ENCODE results near the gene KDM1B. TPM values are rescaled to one million over a fixed set of nuclear protein-coding genes. Genes with fewer than 3 reads are reported as not detected.

KDM1B gene
- total and polyA plus RNA-seq, 2 experiments from 2014 or later: 3.8 to 9.0 TPM

DNA sequence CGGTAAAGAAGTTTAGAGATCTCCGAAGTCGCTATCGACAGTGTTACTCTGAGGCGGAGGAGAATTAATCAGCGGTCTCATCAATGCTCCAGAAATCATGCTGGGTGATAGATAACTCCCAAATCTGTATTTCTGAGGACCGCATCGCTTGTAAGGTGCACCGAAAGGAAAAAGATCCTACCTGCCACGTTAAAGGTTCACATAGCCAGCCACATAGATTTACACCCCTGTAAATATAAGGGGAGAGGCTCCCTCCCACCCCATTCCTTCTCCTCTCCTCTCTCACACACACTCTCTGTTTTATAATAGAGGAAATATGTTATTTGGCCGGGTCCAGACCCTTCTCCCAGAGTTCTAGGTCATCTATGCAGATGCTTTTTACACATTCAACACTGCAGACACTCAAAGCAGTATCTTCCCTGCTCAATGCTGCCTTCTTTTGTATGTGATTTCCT is 109.7 kb downstream of the KDM1B start:
- Histone ChIP-seq H4K20me1 (replicated peaks; ENCODE audit: insufficient read depth) (peaks cover 23% of the 10 kb centered on the region), H3K4me3 (peak overlapping the region; percentile 97), H3K4me1 (ENCODE audit: insufficient read depth) (peaks cover 31% of the 10 kb centered on the region), H2AFZ (peak overlapping the region; percentile 93), H3K79me2 (replicated peaks; ENCODE audit: insufficient read depth) (peaks cover 41% of the 10 kb centered on the region), H3K27me3 (ENCODE audit: insufficient read depth) (peaks cover 7% of the 10 kb centered on the region; the same call in 1 of the 2 replicates), H3K27ac (ENCODE audit: low read depth) (no peak overlapping the region), H3K36me3 (ENCODE audit: insufficient read depth) (no peaks in the 10 kb centered on the region; the same call in 1 of the 2 replicates), H3K4me2 (peak overlapping the region; percentile 80), H3F3A (replicated peaks; ENCODE audit: low read depth) (0 out of 2 replicates have a peak, but pooled peaks cover 6% of the 10 kb centered on the region), H3K9me2 (ENCODE audit: insufficient read depth) (no peaks in the 10 kb centered on the region)
- TF ChIP-seq EZH2phosphoT487 (IDR thresholded peaks at IDR 0.05; ENCODE audit: unreplicated experiment) (no peak), JUNB (IDR thresholded peaks at IDR 0.05; ENCODE audit: unreplicated experiment) (no peak), CREB1 (CRISPR knock-in tag; IDR thresholded peaks at IDR 0.05; ENCODE audit: low read depth) (no peak), ETS1 (IDR thresholded peaks at IDR 0.05) (no peak), STAT1 (IDR thresholded peaks at IDR 0.05; ENCODE audit: unreplicated experiment) (no peak), ZNF331 (CRISPR knock-in tag; IDR thresholded peaks at IDR 0.05; ENCODE audit: low read depth) (no peak), CTCF (conservative IDR thresholded peaks at IDR 0.05; ENCODE audit: low read depth in 2 of 2) (no peak), REST (IDR thresholded peaks at IDR 0.05; ENCODE audit: unreplicated experiment) (no peak), NANOG (IDR thresholded peaks at IDR 0.05; ENCODE audit: borderline replicate concordance) (no peak), ZNF114 (CRISPR knock-in tag; IDR thresholded peaks at IDR 0.05) (no peak), POLR2AphosphoS5 (IDR thresholded peaks at IDR 0.05; ENCODE audit: low read depth) (no peak), EZH2 (IDR thresholded peaks at IDR 0.05; ENCODE audit: low read depth, unreplicated experiment) (no peak)
- TF ChIP-seq, protein P1, sequence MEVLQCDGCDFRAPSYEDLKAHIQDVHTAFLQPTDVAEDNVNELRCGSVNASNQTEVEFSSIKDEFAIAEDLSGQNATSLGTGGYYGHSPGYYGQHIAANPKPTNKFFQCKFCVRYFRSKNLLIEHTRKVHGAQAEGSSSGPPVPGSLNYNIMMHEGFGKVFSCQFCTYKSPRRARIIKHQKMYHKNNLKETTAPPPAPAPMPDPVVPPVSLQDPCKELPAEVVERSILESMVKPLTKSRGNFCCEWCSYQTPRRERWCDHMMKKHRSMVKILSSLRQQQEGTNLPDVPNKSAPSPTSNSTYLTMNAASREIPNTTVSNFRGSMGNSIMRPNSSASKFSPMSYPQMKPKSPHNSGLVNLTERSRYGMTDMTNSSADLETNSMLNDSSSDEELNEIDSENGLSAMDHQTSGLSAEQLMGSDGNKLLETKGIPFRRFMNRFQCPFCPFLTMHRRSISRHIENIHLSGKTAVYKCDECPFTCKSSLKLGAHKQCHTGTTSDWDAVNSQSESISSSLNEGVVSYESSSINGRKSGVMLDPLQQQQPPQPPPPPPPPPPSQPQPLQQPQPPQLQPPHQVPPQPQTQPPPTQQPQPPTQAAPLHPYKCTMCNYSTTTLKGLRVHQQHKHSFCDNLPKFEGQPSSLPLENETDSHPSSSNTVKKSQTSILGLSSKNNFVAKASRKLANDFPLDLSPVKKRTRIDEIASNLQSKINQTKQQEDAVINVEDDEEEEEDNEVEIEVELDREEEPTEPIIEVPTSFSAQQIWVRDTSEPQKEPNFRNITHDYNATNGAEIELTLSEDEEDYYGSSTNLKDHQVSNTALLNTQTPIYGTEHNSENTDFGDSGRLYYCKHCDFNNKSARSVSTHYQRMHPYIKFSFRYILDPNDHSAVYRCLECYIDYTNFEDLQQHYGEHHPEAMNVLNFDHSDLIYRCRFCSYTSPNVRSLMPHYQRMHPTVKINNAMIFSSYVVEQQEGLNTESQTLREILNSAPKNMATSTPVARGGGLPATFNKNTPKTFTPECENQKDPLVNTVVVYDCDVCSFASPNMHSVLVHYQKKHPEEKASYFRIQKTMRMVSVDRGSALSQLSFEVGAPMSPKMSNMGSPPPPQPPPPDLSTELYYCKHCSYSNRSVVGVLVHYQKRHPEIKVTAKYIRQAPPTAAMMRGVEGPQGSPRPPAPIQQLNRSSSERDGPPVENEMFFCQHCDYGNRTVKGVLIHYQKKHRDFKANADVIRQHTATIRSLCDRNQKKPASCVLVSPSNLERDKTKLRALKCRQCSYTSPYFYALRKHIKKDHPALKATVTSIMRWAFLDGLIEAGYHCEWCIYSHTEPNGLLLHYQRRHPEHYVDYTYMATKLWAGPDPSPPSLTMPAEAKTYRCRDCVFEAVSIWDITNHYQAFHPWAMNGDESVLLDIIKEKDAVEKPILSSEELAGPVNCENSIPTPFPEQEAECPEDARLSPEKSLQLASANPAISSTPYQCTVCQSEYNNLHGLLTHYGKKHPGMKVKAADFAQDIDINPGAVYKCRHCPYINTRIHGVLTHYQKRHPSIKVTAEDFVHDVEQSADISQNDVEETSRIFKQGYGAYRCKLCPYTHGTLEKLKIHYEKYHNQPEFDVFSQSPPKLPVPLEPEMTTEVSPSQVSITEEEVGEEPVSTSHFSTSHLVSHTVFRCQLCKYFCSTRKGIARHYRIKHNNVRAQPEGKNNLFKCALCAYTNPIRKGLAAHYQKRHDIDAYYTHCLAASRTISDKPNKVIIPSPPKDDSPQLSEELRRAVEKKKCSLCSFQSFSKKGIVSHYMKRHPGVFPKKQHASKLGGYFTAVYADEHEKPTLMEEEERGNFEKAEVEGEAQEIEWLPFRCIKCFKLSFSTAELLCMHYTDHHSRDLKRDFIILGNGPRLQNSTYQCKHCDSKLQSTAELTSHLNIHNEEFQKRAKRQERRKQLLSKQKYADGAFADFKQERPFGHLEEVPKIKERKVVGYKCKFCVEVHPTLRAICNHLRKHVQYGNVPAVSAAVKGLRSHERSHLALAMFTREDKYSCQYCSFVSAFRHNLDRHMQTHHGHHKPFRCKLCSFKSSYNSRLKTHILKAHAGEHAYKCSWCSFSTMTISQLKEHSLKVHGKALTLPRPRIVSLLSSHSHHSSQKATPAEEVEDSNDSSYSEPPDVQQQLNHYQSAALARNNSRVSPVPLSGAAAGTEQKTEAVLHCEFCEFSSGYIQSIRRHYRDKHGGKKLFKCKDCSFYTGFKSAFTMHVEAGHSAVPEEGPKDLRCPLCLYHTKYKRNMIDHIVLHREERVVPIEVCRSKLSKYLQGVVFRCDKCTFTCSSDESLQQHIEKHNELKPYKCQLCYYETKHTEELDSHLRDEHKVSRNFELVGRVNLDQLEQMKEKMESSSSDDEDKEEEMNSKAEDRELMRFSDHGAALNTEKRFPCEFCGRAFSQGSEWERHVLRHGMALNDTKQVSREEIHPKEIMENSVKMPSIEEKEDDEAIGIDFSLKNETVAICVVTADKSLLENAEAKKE (CRISPR knock-in tag; IDR thresholded peaks at IDR 0.05): no peak
- Mint-ChIP-seq H3K27ac (peak overlapping the region; percentile 66), H3K9me3 (peaks cover 14% of the 10 kb centered on the region), H3K27me3 (ENCODE audit: insufficient read depth, low read depth, poor library complexity) (peaks cover 11% of the 10 kb centered on the region), H3K36me3 (ENCODE audit: low read depth) (peaks cover 50% of the 10 kb centered on the region), H3K4me1 (peaks cover 33% of the 10 kb centered on the region), H3K4me3 (peak overlapping the region; percentile 76)
- ATAC-seq (no peak; the same call in 1 of the 3 replicates), DNase-seq (ENCODE audit: low spot score) (no peak)

Measured in GM23338 (cell line).